Measurements from ENCODE around the gene EBLN1. TPM values are rescaled to one million over a fixed set of nuclear protein-coding genes. Genes with fewer than 3 reads are reported as not detected.

The EBLN1 gene
- total and polyA plus RNA-seq, 11 donors = not detected

DNA sequence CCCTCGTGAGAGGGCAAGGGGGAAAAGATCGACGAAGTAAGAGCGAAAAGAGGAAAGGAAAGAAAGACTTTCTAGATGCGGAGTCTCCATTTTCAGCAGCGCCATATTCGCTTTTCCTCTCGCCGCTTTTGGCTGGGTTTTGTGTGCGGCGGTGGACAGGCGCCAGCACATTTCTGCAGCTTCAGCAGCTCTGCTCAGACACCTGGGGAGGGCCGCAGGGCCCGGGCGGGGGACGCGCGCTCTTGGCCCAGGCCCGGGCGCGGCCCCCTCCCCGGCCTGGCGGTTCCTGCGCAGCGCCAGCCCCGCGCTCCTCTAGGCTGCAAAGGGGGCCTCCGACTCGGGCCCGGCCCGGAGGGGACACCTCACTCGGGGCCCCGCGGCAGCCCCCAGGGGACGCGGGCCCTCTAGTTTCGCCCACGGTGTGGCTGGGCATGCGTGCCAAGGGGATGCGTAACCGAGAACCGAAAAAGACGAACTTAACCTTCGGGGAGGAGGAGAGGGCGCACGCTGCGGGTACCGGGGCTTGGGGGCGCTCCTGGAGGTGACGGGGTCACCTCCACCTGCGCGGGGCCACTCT, 34.5 kb upstream of the EBLN1 start:
- DNase-seq (peak; percentile 54 to 78 (median 70)), ATAC-seq (peak; percentile 76 to 91 (median 84))
- TF ChIP-seq POLR2A (IDR thresholded peaks at IDR 0.05) = peak in 1 of 2 donors; percentile 37
- TF ChIP-seq, protein P1, sequence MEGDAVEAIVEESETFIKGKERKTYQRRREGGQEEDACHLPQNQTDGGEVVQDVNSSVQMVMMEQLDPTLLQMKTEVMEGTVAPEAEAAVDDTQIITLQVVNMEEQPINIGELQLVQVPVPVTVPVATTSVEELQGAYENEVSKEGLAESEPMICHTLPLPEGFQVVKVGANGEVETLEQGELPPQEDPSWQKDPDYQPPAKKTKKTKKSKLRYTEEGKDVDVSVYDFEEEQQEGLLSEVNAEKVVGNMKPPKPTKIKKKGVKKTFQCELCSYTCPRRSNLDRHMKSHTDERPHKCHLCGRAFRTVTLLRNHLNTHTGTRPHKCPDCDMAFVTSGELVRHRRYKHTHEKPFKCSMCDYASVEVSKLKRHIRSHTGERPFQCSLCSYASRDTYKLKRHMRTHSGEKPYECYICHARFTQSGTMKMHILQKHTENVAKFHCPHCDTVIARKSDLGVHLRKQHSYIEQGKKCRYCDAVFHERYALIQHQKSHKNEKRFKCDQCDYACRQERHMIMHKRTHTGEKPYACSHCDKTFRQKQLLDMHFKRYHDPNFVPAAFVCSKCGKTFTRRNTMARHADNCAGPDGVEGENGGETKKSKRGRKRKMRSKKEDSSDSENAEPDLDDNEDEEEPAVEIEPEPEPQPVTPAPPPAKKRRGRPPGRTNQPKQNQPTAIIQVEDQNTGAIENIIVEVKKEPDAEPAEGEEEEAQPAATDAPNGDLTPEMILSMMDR (IDR thresholded peaks at IDR 0.05) = no peak
- WGBS, 4 donors = 0 to 1% (median 0%) methylated on average over 28 to 52 of the region's 52 CpGs
- H3K4me1 ChIP-seq = peaks cover 0 to 18% (median under 1%) of the 10 kb centered on the region in 12 donors
- H3K27ac ChIP-seq = peak overlapping the region; percentile 96 to 98 (median 97)
- intact Hi-C loops (cut with DNase I) = loop anchor here in 9 of 10 donors (1.0 to 10.0 kb wide), 16 partner anchors 23 to 732 kb away; partner anchors contain the start of genes COMMD3 (in 5 of the 9), DNAJC1 (in 3 of the 9), BMI1 (in 2 of the 9) and MLLT10 (in 1 of the 9)
- peaks cover 0 to 8% (median 0%) of the 10 kb centered on the region in 9 donors for H3K36me3 ChIP-seq
- peak overlapping the region; percentile 65 to 85 (median 76) for H3K4me3 ChIP-seq
- no peaks in the 10 kb centered on the region for H3K27me3 ChIP-seq
- H3K9me3 ChIP-seq = no peaks in the 10 kb centered on the region

DNA sequence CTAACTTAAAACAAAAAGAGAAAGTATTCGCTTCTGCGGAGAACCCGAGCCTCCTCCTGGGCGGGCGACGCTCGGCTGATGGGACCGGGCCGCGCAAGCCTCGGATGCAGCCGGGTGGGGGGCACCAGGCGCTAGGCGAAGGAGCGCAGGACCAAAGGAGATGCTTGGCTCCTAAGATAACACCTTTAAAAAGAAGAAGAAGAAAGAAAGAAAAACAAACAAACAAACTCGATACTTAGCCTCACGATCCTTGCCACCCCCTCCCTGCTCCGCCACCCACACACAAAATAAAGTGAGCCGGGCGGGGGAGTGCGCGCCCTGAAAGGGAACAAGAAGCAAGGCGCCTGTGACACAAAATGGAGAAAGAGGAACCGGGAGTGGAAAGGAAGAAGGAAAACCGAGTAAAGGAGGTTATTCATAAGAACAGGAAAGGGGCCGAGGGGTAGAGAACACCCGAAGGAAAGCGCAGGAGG, 34.0 kb upstream of the EBLN1 start:
- WGBS, 4 donors = 0 to 1% (median 0%) methylated on average over 28 of the region's 28 CpGs
- H3K4me3 ChIP-seq = peak overlapping the region; percentile 65 to 85 (median 76)
- peak; percentile 65 to 81 (median 76) for DNase-seq
- peak; percentile 62 to 78 (median 68) for ATAC-seq
- H3K27me3 ChIP-seq = no peaks in the 10 kb centered on the region
- peaks cover 0 to 18% (median 2%) of the 10 kb centered on the region in 12 donors for H3K4me1 ChIP-seq
- peaks cover 0 to 14% (median 0%) of the 10 kb centered on the region in 9 donors for H3K36me3 ChIP-seq
- TF ChIP-seq, protein P1 (IDR thresholded peaks at IDR 0.05) = peak in 2 of 12 donors; percentile 6 to 15
- TF ChIP-seq POLR2A (IDR thresholded peaks at IDR 0.05) = no peak
- H3K9me3 ChIP-seq = no peaks in the 10 kb centered on the region
- intact Hi-C loops (cut with DNase I) = loop anchor here in 9 of 10 donors (1.0 to 10.0 kb wide), 16 partner anchors 22 to 733 kb away; partner anchors contain the start of genes COMMD3 (in 5 of the 9), DNAJC1 (in 3 of the 9), BMI1 (in 2 of the 9) and MLLT10 (in 1 of the 9)
- peak overlapping the region; percentile 96 to 98 (median 97) for H3K27ac ChIP-seq

DNA sequence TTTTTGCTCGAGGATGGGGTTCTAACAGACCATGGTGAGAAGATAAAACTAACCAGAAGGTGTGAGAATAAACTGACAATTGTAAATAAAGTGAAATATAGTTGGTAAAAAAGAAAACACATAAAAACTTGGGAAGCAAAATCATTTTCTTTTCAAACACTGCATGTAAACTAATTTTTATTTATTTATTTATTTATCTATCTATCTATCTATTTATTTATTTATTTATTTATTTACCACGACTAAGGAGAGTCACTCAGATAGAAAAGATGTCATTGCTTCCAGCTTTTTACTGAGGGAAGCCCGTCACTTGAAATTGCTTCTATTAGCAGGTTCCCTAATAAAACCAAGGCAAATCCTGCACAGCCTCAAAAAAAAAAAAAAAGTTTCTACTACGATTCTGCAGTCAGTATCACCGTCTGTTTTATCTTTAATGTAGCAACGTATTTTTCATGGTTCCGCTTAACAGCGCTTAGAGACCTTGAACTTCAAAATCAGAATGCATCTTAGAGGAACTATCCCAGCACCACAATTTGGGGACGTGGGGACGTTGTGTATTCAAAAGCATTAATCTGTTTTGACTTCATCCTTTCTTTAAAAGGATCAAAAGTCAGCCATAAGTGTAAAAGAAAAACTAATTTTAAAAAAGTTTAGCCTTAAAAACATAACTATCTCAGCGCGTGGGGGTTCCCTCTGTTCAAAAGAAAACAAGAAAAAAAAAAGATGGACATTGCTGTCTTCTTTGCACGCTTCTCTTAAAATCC, 33.3 kb upstream of the EBLN1 start:
- no peaks in the 10 kb centered on the region for H3K27me3 ChIP-seq
- peak overlapping the region; percentile 65 to 85 (median 76) for H3K4me3 ChIP-seq
- DNase-seq (no peak), ATAC-seq (no peak)
- H3K27ac ChIP-seq = peak overlapping the region; percentile 96 to 98 (median 97)
- H3K9me3 ChIP-seq = no peaks in the 10 kb centered on the region
- H3K36me3 ChIP-seq = peaks cover 0 to 15% (median 0%) of the 10 kb centered on the region in 9 donors
- 18 to 22% (median 21%) methylated on average over 13 of the region's 13 CpGs for WGBS, 4 donors
- intact Hi-C loops (cut with DNase I) = loop anchor here in 9 of 10 donors (2.0 to 10.0 kb wide), 11 partner anchors 22 to 734 kb away; partner anchors contain the start of genes COMMD3 (in 3 of the 9), DNAJC1 (in 3 of the 9), BMI1 (in 2 of the 9) and MLLT10 (in 1 of the 9)
- TF ChIP-seq POLR2A (IDR thresholded peaks at IDR 0.05) = no peak
- TF ChIP-seq, protein P1 (IDR thresholded peaks at IDR 0.05) = no peak
- H3K4me1 ChIP-seq = peaks cover 0 to 18% (median 2%) of the 10 kb centered on the region in 12 donors
